IPS-15b (cell line): ENCODE results near the gene IRGC.

Experiments
- H3K27me3 ChIP-seq: one replicate; pipeline ENCODE4 v1.6.1; 2013; ENCODE audit warnings: low read length; ENCODE audit not compliant: control insufficient read depth, insufficient read depth
- H3K36me3 ChIP-seq: one replicate; pipeline ENCODE4 v1.6.1; 2013; ENCODE audit warnings: low read length; ENCODE audit not compliant: control insufficient read depth, insufficient read depth
- H3K4me1 ChIP-seq: one replicate; pipeline ENCODE4 v1.6.1; 2013; ENCODE audit warnings: mild to moderate bottlenecking, low read length; ENCODE audit not compliant: control insufficient read depth, insufficient read depth
- H3K4me3 ChIP-seq: one replicate; pipeline ENCODE4 v1.5.1; 2013; ENCODE audit warnings: low read depth, low read length
- H3K9ac ChIP-seq: one replicate; pipeline ENCODE4 v1.6.1; 2013; ENCODE audit warnings: low read depth, mild to moderate bottlenecking, low read length
- H3K9me3 ChIP-seq: one replicate; pipeline ENCODE4 v1.6.1; 2013; ENCODE audit warnings: mild to moderate bottlenecking, low read length; ENCODE audit not compliant: control insufficient read depth, insufficient read depth

Gene IRGC

DNA sequence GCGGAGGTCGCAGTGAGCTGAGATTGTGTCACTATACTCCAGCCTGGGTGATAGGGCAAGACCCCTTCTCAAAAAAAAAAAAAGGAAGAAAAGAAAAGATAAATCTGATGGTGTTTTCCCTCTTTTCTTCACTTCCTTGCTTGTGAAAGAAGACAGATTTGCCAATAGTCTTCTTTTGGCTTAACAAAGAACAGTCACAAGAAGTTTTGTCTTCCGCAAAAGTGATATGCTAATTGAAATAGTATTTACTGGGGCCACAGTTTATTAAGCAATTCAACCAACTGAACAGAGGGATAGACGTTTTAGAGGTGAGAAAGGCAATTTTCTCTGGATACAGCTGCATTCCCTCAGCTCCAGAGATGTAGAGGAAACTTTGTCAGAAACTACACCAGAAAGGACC, 23.0 kb upstream of the IRGC start:
- Histone ChIP-seq H3K9me3 (no peaks in the 10 kb centered on the region), H3K27me3 (peaks cover 8% of the 10 kb centered on the region), H3K36me3 (no peaks in the 10 kb centered on the region), H3K9ac (no peak overlapping the region), H3K4me3 (no peak overlapping the region), H3K4me1 (no peaks in the 10 kb centered on the region)

- H3K4me3 ChIP-seq: no peak overlapping the region
- no peak overlapping the region for H3K9ac ChIP-seq
- H3K9me3 ChIP-seq: no peaks in the 10 kb centered on the region
- no peaks in the 10 kb centered on the region for H3K36me3 ChIP-seq
- peaks cover 17% of the 10 kb centered on the region for H3K27me3 ChIP-seq
- H3K4me1 ChIP-seq: no peaks in the 10 kb centered on the region
These were observed 21.3 kb upstream of the IRGC start for GRCh38 chr19:43694553-43694952.

- H3K36me3 ChIP-seq: no peaks in the 10 kb centered on the region
- no peak overlapping the region for H3K4me3 ChIP-seq
- peaks cover 24% of the 10 kb centered on the region for H3K27me3 ChIP-seq
These were observed 19.7 kb upstream of the IRGC start for GRCh38 chr19:43695985-43696704.

DNA sequence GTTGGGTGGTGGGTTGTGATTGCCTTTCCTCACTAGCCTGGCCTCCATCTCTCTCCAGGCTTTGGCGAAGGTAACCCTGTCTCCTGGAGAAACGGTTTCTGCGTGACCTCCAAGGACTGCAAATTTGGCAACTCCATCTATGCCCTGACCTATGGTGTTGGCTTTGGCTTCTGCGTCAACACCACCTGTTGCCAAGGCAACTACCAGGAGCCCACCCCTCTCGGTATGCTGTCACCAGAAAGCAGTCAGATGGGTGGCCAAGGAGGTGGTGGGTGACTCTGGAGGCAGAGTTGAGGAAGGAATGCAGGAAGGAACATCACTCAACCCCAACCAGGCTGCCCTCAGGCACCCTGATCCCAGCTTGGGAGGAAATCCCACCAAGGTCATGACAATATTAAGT, 18.6 kb upstream of the IRGC start:
- Histone ChIP-seq H3K4me1 (no peaks in the 10 kb centered on the region), H3K36me3 (no peaks in the 10 kb centered on the region), H3K27me3 (peaks cover 24% of the 10 kb centered on the region), H3K9ac (no peak overlapping the region), H3K9me3 (no peaks in the 10 kb centered on the region), H3K4me3 (no peak overlapping the region)

More at GRCh38 chr19:43695985-43696704, 19.7 kb upstream of the IRGC start:
- no peaks in the 10 kb centered on the region for H3K4me1 ChIP-seq
- H3K9ac ChIP-seq: no peak overlapping the region
- H3K9me3 ChIP-seq: no peaks in the 10 kb centered on the region

DNA sequence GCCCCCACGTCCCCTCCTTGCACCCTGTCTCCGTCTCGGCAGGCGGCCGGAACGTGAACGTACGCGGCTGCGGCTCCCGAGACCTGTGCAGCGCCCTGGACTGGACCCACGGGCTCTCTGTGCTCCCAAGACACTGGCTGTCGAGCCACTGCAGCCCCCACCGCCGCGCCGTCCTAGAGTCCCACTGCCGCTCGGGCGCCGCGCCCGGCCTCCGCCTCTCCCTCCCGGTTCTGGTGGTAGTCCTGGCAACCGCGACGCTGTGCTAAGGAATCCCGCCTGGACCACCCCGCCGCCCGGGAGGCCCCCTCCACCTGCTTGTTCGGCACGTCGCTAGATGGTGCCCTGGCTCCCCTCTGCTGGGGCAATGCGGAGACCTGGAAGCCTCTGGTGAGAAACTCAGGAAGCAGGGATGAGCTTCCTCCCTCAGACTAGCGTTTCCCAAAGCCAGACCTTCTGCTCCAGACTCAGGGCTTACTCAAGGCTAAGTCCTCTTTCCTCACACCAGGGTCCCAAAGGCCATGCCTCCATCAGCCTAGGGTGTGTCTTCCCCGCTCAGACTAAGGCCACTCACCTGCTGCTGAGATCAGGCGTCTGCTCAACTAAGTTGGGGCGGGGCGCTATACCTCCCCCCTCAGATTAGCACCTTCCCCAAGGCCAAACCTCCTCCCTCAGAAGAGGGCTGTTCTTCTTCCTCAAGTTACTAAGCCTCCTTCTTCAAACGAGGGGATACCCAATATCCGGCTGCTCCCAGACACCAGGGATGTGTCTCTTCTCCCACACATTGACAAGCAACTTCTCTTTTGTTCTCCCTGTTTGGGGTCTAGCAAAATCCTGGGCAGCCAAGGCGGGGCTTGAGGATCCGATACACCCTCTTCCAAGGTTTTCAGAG, 16.1 kb upstream of the IRGC start:
- Histone ChIP-seq H3K4me1 (no peaks in the 10 kb centered on the region), H3K27me3 (peaks cover 24% of the 10 kb centered on the region), H3K36me3 (no peaks in the 10 kb centered on the region), H3K9ac (no peak overlapping the region), H3K9me3 (no peaks in the 10 kb centered on the region), H3K4me3 (peak overlapping the region; percentile 46)

- Histone ChIP-seq H3K9ac (no peak overlapping the region), H3K9me3 (no peaks in the 10 kb centered on the region), H3K4me1 (no peaks in the 10 kb centered on the region), H3K36me3 (no peaks in the 10 kb centered on the region), H3K4me3 (no peak overlapping the region), H3K27me3 (peaks cover 24% of the 10 kb centered on the region)
These were observed 15.4 kb upstream of the IRGC start for GRCh38 chr19:43700395-43701000.

DNA sequence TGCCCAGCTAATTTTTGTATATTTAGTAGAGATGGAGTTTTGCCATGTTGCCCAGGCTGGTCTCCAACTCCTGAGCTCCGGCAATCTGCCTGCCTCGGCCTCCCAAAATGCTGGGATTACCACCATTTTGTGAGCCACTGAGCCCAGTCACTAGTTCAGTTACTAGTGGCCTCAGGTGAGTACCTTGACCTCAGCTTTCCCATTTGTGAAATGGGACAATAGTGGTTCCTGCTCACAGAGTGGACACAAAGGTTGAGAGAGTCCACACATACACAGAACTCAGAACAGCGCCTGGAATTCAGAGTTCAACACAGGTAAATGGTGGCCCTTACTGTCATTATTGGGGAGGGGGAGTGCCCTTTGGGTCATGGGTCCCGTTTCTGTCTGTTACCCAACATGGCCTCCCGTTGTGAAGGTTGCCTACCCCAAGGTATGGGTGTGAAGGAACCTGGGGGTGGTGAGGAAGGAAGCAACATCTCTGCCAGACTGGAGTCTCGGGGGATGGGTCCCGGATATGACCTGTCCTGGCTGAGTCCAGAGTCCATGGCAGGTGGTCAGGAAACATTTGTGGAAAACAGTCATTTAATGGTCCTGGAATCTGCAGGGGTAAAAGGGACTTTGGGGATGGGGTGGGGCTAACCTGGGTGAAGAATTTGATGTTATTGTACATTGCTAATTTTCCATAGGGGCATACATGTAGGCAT, 11.7 kb upstream of the IRGC start:
- Histone ChIP-seq H3K9ac (no peak overlapping the region), H3K4me3 (no peak overlapping the region), H3K9me3 (no peaks in the 10 kb centered on the region), H3K27me3 (peaks cover 10% of the 10 kb centered on the region), H3K4me1 (no peaks in the 10 kb centered on the region), H3K36me3 (no peaks in the 10 kb centered on the region)

DNA sequence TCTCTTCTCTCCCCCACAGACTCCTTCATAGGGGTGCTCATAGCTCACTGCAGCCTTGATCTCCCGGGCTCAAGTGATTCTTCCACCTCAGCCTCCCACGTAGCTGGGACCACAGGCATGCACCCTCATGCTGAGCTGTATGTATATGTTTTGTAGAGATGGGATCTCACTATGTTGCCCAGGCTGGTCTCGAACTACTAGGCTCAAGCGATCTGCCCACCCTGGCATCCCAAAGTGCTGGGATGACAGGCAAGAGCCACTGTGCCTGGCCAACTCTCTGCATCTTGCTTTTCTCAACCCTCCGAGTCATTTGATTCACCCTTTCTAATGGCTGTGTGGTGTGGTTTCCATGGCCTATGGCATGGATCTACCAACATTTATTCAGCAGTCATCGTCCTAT, 10.1 kb upstream of the IRGC start:
- Histone ChIP-seq H3K36me3 (no peaks in the 10 kb centered on the region), H3K27me3 (no peaks in the 10 kb centered on the region), H3K9ac (no peak overlapping the region), H3K4me1 (no peaks in the 10 kb centered on the region), H3K9me3 (no peaks in the 10 kb centered on the region), H3K4me3 (no peak overlapping the region)

GRCh38 chr19:43707158-43707712, 8.6 kb upstream of the IRGC start:
- Histone ChIP-seq H3K4me3 (no peak overlapping the region), H3K4me1 (no peaks in the 10 kb centered on the region), H3K9ac (no peak overlapping the region), H3K36me3 (no peaks in the 10 kb centered on the region), H3K9me3 (no peaks in the 10 kb centered on the region), H3K27me3 (no peaks in the 10 kb centered on the region)

DNA sequence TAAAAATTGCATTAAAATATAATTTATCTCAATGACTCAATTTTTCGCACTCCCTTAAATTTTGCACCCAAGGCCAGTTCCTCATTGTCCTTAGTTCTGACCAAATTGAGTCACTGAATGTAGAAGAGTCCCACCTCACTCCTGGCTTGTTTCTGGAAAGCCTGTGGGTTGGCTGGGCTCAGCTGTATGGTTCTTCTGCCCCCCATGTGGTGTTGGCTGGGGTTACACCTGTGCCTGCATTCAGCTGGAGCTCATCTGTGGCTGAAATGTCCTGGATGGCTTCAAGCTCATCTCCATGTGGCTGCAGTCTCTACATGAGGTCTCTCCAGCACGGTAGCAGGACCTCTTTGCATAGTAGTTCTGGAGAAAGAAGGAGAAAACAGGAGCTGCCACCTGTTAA, 7.2 kb upstream of the IRGC start:
- Histone ChIP-seq H3K4me1 (no peaks in the 10 kb centered on the region), H3K36me3 (no peaks in the 10 kb centered on the region), H3K27me3 (no peaks in the 10 kb centered on the region), H3K4me3 (no peak overlapping the region), H3K9me3 (no peaks in the 10 kb centered on the region), H3K9ac (no peak overlapping the region)

DNA sequence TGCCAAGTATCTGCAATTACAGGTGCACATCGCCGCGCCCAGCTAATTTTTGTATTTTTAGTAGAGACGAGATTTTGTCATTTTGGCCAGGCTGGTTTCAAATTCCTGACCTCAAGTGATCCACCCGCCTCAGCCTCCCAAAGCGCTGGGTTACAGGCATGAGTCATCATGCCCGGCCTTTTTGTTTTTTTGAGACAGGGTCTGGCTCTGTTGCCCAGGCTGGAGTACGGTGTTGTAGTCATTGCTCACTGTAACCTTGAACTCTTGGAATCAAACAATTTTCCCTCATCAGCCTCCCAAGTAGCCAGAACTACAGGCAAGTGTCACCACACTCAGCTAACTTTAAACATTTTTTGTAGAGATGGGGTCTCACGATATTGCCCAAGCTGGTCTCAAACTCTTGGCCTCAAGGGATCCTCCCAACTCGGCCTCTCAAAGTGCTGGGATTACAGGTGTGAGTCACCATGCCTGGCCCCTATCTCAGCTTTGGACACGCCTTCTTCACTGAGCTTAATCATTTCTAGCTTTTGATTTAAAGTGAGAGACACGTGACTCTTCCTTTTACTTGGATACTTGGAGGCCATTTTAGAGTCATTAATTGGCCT, 4.0 kb upstream of the IRGC start:
- Histone ChIP-seq H3K36me3 (no peaks in the 10 kb centered on the region), H3K27me3 (no peaks in the 10 kb centered on the region), H3K4me3 (no peak overlapping the region), H3K4me1 (no peaks in the 10 kb centered on the region), H3K9ac (no peak overlapping the region), H3K9me3 (no peaks in the 10 kb centered on the region)
